Tibial artery (tissue), 4 donors: Measurements from ENCODE around the gene THADA.
"Not testable (repeated sequence)": the region's sequence is repeated elsewhere in the genome, so short reads cannot be mapped to it uniquely, and the experiment has no call there.

ENCODE experiments used
- DNase-seq, 2 donors: peaks; one replicate each; pipeline ENCODE4 v3.0.0-alpha.2; 2019
- H3K27ac ChIP-seq, 2 donors: fragments of 200-600 bp; sonication (generic) in 1 of 2; 1 replicate in 1 of 2; 2 replicates in 1 of 2; pipeline ENCODE4 v1.5.1; 2018 to 2019; ENCODE audit warnings: mild to moderate bottlenecking in 1 of 2
- H3K27me3 ChIP-seq, 2 donors: fragments of 200-600 bp; sonication (generic) in 1 of 2; one replicate each; pipeline versions ENCODE4 v1.5.1 to v1.6.0; 2016 to 2019
- H3K36me3 ChIP-seq, 3 donors: fragments of 200-600 bp; sonication (generic) in 2 of 3; one replicate each; pipeline ENCODE4 v1.5.1; 2016 to 2019; ENCODE audit warnings: mild to moderate bottlenecking in 2 of 3
- H3K4me1 ChIP-seq, 4 donors: fragments of 200-600 bp; sonication (generic) in 2 of 4; 1 replicate in 3 of 4; 2 replicates in 1 of 4; pipeline ENCODE4 v1.5.1; 2016 to 2019
- H3K4me3 ChIP-seq, 2 donors: fragments of 200-600 bp; sonication (generic) in 1 of 2; 1 replicate in 1 of 2; 2 replicates in 1 of 2; pipeline ENCODE4 v1.5.1; 2018 to 2019; ENCODE audit warnings: mild to moderate bottlenecking in 2 of 2
- H3K9me3 ChIP-seq, 3 donors: fragments of 200-600 bp; sonication (generic) in 1 of 3; one replicate each; pipeline ENCODE4 v1.5.1; 2016 to 2019
- intact Hi-C: fragments of 100-400 bp; cut with DNase I; formaldehyde crosslinking; loops from one replicate; pipeline ENCODE4 v1.15.0; 2023; ENCODE audit warnings: low total_unique reads
- TF ChIP-seq, protein P1 (sequence below), 2 experiments: fragments of 200-600 bp in 1 of 2; fragments of 450-650 bp in 1 of 2; IDR thresholded peaks; one replicate each; pipeline ENCODE4 v1.5.1; 2017 to 2019; ENCODE audit warnings: antibody characterized with exemption in 2 of 2, mild to moderate bottlenecking in 1 of 2, moderate library complexity in 1 of 2

Gene THADA

DNA sequence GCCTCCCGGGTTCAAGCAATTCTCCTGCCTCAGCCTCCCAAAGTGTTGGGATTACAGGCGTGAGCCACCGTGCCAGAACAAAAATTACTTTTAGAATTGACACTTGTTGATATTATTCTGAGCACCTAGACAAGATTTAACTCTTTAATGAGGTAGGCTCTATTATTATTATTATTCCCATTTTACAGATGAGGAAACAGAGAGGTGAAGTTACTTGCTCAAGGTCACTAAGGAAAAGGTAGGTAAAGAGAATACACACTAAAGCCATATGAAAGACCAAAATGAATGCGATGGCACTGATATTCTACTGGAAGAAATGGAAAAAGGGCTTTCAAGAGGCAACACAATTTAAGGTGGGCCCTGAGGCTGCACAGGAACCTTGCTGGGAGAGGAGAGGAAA is 295.6 kb downstream of the THADA start:
- H3K27ac ChIP-seq, result peak overlapping the region; percentile 46 to 51
- TF ChIP-seq, protein P1, sequence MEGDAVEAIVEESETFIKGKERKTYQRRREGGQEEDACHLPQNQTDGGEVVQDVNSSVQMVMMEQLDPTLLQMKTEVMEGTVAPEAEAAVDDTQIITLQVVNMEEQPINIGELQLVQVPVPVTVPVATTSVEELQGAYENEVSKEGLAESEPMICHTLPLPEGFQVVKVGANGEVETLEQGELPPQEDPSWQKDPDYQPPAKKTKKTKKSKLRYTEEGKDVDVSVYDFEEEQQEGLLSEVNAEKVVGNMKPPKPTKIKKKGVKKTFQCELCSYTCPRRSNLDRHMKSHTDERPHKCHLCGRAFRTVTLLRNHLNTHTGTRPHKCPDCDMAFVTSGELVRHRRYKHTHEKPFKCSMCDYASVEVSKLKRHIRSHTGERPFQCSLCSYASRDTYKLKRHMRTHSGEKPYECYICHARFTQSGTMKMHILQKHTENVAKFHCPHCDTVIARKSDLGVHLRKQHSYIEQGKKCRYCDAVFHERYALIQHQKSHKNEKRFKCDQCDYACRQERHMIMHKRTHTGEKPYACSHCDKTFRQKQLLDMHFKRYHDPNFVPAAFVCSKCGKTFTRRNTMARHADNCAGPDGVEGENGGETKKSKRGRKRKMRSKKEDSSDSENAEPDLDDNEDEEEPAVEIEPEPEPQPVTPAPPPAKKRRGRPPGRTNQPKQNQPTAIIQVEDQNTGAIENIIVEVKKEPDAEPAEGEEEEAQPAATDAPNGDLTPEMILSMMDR (IDR thresholded peaks at IDR 0.05), result no peak
- H3K27me3 ChIP-seq, result no peaks in the 10 kb centered on the region
- no peak for DNase-seq
- intact Hi-C loops, result no loop called here
- H3K4me3 ChIP-seq, result no peak overlapping the region
- peaks cover 0 to 51% (median 43%) of the 10 kb centered on the region in 4 donors for H3K4me1 ChIP-seq
- H3K9me3 ChIP-seq, result no peaks in the 10 kb centered on the region
- no peaks in the 10 kb centered on the region for H3K36me3 ChIP-seq

DNA sequence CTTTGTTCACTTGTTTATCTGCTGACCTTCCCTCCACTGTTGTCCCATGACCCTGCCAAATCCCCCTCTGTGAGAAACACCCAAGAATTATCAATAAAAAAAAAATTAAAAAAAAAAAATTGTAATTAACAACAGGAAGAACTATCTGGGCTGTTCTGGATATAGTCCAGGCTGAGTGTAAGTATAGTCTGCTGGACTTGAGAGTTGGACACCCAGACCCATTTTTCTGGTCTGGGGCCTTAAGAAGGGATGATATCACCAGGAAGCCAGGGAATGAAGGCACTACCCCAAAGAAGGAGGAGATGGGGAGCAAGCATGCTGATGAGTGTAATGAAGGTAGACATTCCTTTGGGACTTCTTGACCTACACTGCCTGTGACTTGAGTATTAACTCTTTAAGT is 297.3 kb downstream of the THADA start:
- no peak for DNase-seq
- TF ChIP-seq, protein P1 (IDR thresholded peaks at IDR 0.05), result no peak
- intact Hi-C loops, result no loop called here
- Histone ChIP-seq H3K36me3 (no peaks in the 10 kb centered on the region), H3K27me3 (no peaks in the 10 kb centered on the region), H3K4me1 (peaks cover 0 to 45% (median 36%) of the 10 kb centered on the region in 4 donors), H3K27ac (no peak overlapping the region), H3K4me3 (no peak overlapping the region), H3K9me3 (no peaks in the 10 kb centered on the region)

DNA sequence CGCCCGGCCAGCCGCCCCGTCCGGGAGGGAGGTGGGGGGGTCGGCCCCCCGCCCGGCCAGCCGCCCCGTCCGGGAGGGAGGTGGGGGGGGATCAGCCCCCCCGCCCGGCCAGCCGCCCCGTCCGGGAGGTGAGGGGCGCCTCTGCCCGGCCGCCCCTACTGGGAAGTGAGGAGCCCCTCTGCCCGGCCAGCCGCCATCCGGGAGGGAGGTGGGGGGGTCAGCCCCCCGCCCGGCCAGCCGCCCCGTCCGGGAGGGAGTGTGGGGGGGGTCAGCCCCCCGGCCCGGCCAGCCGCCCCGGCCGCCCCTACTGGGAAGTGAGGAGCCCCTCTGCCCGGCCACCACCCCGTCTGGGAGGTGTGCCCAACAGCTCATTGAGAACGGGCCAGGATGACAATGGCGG is 298.1 kb downstream of the THADA start:
- DNase-seq, H3K36me3 ChIP-seq, intact Hi-C loops, H3K4me3 ChIP-seq, H3K9me3 ChIP-seq, H3K27ac ChIP-seq, H3K27me3 ChIP-seq: not testable (repeated sequence)
- peaks cover 0 to 42% (median 35%) of the 10 kb centered on the region in 4 donors for H3K4me1 ChIP-seq

DNA sequence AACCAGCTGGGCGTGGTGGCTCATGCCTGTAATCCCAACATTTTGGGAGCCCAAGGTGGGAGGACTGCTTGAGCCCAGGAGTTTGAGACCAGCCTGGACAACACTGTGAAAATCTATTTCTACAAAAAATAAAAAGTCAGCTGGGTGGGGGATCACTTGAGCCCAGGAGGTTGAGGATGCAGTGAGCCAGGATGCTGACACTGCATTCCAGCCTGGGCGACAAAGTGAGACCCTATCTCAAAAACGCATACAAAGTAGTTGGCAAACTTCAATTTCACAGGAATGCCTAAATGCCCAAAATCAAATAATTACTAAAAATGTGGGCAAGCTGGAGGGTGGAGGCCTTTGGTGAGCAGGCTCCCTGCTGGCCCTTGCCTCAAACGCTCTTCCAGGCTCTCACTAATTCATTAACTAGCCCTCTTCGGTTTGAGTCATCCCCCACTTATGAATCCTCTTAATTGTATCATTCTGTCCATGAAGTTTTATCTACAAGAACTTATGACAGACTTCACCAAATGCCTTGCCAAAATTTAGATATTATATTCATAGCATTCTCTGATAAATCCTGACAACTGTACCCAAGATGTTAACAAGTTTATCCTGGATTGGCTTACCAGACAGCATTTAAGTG is 300.8 kb downstream of the THADA start:
- H3K4me3 ChIP-seq, result no peak overlapping the region
- intact Hi-C loops, result no loop called here
- H3K27ac ChIP-seq, result peak overlapping the region; percentile 80
- H3K36me3 ChIP-seq, result peaks cover 0 to 14% (median 4%) of the 10 kb centered on the region in 3 donors
- H3K27me3 ChIP-seq, result no peaks in the 10 kb centered on the region
- DNase-seq, result no peak
- H3K4me1 ChIP-seq, result peaks cover 0 to 16% (median 11%) of the 10 kb centered on the region in 4 donors
- TF ChIP-seq, protein P1 (IDR thresholded peaks at IDR 0.05), result no peak
- H3K9me3 ChIP-seq, result no peaks in the 10 kb centered on the region

DNA sequence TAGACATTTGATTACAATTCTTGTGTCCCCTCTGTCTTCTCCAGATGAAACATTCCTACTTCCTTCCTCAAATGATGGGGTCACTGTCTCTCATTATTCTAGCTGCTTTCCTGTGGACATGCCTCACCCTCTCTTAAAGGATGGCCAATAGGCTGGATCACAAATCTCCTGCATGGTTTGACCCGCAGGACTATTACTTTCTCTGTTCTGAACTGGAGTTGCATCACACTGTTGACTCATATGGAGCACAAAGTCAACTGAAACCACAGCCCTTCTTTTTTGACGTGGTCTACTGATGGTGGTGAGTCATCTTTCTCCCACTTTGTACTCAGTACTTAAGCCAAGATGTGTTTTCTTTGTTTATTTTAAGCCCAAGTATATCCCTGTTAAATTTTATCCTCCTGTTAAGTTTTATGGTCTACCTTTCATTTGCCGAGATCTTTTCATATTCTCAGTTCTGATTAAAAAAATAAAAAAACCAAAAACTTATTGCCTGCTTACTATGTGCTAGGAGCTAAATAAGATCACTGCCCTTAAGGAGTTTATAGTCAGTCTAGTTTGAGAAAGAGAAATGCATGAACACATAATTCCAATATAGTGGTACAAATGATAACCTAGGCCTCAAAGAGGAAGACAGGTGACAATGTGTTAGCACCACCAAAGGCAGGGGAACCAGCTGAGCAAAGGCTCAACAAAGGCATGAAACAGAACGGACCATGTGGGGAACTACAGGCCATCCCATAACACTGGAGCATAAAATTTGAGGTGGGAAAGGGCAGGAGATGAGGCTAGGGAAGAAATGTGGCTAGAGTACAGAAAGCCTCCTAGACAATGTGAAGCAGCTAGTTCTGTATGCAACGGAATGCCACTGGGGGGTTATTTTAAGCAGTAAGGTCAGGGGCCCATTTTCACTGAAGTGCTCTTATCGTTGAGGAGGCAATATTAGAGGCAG is 301.8 kb downstream of the THADA start:
- intact Hi-C loops, result no loop called here
- H3K27ac ChIP-seq, result peak overlapping the region; percentile 80

More for the DNA sequence above, 301.8 kb downstream of the THADA start:
- Histone ChIP-seq H3K4me1 (peaks cover 0 to 16% (median 11%) of the 10 kb centered on the region in 4 donors), H3K4me3 (no peak overlapping the region), H3K9me3 (no peaks in the 10 kb centered on the region), H3K36me3 (peaks cover 0 to 14% (median 4%) of the 10 kb centered on the region in 3 donors), H3K27me3 (no peaks in the 10 kb centered on the region)
- TF ChIP-seq, protein P1 (IDR thresholded peaks at IDR 0.05), result no peak
- DNase-seq, result peak in 1 of 2 donors; percentile 71
